GM12873 (cell line): ENCODE measurements around the gene IFT27.
A peak's percentile ranks its signal among the peaks of the same experiment; 100 is the strongest.

ENCODE experiments used
- TF ChIP-seq, protein P1 (sequence below): IDR thresholded peaks from 2 replicates; pipeline ENCODE4 v1.5.1; 2012; ENCODE audit warnings: low read depth, mild to moderate bottlenecking, moderate library complexity, low read length, control low read depth; ENCODE audit not compliant: insufficient read depth; ENCODE audit errors: missing control alignments

IFT27 gene

DNA sequence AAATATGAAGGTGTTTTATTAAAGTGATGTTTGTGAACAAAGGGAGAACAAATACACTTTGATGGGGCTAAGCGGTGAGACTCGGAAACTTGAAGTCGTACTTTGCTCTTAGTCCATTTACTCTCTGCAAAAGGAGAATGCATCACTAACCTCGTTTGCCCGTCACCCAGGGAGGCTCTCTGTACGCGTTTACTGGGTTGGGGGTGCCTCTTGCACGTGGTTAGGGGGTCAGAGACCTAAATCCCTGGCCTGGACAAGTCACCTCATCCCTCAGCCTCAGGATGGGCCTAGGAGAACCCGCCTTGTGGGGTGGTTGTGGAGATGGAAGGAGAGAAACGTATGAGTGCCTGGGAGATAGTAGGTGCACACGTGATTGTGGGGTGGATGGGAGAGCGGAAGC lies 803 bp upstream of the IFT27 start:
- TF ChIP-seq, protein P1, sequence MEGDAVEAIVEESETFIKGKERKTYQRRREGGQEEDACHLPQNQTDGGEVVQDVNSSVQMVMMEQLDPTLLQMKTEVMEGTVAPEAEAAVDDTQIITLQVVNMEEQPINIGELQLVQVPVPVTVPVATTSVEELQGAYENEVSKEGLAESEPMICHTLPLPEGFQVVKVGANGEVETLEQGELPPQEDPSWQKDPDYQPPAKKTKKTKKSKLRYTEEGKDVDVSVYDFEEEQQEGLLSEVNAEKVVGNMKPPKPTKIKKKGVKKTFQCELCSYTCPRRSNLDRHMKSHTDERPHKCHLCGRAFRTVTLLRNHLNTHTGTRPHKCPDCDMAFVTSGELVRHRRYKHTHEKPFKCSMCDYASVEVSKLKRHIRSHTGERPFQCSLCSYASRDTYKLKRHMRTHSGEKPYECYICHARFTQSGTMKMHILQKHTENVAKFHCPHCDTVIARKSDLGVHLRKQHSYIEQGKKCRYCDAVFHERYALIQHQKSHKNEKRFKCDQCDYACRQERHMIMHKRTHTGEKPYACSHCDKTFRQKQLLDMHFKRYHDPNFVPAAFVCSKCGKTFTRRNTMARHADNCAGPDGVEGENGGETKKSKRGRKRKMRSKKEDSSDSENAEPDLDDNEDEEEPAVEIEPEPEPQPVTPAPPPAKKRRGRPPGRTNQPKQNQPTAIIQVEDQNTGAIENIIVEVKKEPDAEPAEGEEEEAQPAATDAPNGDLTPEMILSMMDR, result no peak

DNA sequence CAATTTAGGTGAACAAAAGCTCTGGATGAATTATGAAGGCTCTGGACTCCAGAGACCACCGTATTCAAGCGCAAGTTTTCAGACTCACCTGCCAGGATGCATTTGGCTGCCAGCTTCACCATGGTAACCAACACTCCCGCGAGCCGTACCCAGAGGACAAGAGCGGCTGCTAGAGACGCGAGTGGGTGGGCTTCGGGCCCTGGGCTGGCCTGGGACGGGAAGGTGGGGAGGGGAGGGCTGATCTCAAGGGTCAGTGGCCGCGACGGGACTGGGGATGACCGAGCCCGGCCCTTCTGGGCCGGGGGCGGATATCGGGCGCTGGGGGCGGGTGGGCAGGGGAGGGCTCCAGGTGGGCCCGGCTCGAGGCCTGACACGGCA lies 344 bp downstream of the IFT27 start:
- TF ChIP-seq, protein P1, result no peak

DNA sequence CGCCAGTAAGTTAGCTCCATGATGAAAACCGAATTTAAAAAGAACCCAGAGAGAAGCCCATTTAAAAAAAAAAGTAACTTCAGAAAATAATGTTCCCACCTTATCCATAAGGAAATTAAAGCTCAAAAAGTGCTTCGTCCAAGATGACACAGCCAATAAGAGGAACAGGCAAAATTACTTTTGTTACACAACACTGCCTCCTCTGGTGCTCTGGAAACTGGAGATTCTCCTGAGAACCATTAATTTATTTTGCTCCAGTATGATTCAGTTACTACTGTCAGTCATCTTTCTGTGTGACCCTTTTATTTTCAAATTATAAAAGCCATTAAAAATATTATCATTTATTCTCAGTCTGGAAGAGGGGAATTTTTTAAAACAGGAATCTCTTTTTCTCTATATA lies 2.0 kb downstream of the IFT27 start:
- TF ChIP-seq, protein P1, result peak; percentile 20

DNA sequence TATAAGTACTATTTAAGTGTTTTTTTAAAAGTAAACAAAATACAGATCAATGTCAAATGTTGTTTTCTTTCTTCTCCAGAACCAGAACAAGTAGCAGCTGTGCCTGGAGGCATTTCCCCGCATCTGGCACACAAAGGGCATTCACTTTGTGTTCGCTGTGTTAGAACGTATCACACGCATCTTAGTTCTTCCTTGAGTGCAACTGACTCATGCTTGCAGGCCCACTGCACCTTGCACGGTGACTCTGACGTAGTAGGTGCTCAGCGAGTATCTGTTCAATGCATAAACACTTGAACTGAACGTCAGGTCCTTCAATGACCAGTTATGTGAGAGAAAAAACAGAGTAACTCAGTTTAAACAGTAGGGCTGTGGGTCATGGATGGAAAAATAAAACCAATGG lies 3.5 kb downstream of the IFT27 start:
- TF ChIP-seq, protein P1, result no peak

DNA sequence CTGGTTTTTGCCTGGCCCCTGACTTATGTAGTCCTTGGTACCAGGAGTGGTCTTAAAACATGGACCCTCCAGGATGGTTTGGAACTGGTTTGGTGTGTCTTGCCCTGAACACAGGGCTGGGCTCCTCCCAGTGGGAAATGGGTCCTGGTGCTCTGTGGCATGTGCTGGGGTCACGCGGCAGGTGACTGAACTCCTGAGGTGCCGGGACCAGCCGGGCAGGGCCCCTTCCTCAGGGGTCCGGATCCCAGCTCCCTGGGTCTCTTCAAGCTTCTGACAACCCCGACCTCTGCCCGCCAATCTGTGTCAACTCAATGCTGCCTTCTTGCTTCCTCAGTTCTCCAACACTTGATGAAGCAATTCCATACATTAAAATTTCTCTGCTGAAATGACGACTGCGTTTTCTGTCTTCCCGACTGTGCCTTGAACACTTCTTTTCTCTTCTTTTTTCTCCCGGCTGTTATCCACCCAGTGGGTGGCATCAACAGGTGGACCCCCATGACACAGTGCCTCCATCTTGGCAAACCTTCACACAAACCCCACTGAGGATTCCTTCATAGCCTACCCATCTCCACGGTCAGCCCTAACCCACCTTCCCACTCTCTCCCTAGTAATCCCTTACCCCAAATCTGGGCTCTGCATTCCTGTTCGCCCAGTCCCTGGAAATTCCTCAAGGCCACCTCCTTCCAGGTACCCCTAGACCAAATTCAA lies 4.4 kb downstream of the IFT27 start:
- TF ChIP-seq, protein P1, result no peak

DNA sequence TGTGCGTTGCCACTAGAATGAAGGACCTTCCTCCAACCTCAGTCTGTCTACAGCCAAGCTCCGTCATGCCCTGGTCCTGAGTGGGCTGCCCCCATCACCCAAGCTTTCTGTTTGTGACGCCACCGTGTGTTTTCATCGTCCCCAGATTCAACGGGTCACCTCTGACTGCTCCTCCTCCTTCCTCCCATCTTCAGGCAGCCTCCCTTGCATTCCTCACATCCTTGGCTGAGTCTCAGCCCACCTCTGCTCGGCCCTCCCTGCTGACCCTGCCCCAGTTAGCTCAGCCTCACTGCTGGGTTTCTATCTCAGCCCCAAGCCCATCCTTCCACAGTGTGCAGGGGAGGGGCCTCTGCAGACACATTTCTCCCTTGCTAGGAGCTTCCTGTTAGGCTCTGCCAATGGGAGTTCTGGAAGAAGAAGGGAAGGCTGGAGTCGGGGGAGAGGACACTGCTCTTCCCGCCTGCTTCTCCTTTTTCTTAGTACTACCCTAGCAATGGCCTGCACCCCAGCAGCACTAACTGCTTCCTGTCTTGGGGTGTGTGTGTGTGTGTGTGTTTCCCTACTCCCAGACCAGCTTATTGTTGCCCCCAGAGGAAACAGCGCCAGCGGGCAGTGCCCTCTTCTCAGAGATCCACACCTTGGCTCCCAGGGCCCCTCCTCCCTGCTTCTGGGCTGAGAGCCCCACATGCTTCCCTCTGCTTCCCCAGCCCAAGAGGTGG lies 5.2 kb downstream of the IFT27 start:
- TF ChIP-seq, protein P1, result no peak
